Mucosa of descending colon (tissue), 3 donors: ENCODE results near the gene LITAF. TPM values are rescaled to one million over a fixed set of nuclear protein-coding genes. Genes with fewer than 3 reads are reported as not detected.

Experiments
- ATAC-seq: fragments of 200-7000 bp; cut with Tn5 transposase; one replicate; pipeline ENCODE4 v1.9.1; 2020; ENCODE audit warnings: mild to moderate bottlenecking, moderate library complexity
- DNase-seq, 3 donors: peaks; one replicate each; pipeline ENCODE4 v3.0.0-alpha.2; 2020
- H3K36me3 ChIP-seq: fragments of 200-600 bp; one replicate; pipeline ENCODE4 v1.8.0; 2021; ENCODE audit warnings: low read depth, mild to moderate bottlenecking
- H3K4me1 ChIP-seq: fragments of 200-600 bp; one replicate; pipeline ENCODE4 v1.8.0; 2021; ENCODE audit warnings: low read depth, mild to moderate bottlenecking
- H3K4me3 ChIP-seq: fragments of 200-600 bp; one replicate; pipeline ENCODE4 v1.8.0; 2021; ENCODE audit warnings: mild to moderate bottlenecking
- H3K9me3 ChIP-seq: fragments of 200-600 bp; one replicate; pipeline ENCODE4 v1.8.0; 2021; ENCODE audit warnings: mild to moderate bottlenecking
- CTCF ChIP-seq: fragments of 200-600 bp; IDR thresholded peaks from one replicate; pipeline ENCODE4 v1.8.0; 2022; ENCODE audit warnings: antibody characterized with exemption, mild to moderate bottlenecking
- intact Hi-C, 2 donors: fragments of 100-400 bp; cut with DNase I in 1 of 2; cut with micrococcal nuclease in 1 of 2; formaldehyde crosslinking; loops; one replicate each; pipeline versions ENCODE4 v1.11.0 to v1.11.1; 2022; cut with DNase I, micrococcal nuclease
- total RNA-seq, 3 donors: library from RNA; stranded (reverse); fragmentation: NEBNext Ultra II Directional in 2 of 3; extraction: Animal tissue kit (Norgen Biotek cat#: 25700) in 2 of 3; gene quantifications; one replicate each; pipeline versions ENCODE4 v1.2.1 to v1.2.4, GENCODE V29; 2021 to 2023
- donor health status: DM: no; HTN: no; CAD: no; lungs with moderate emphysema.
- donor health status: DM: no; HTN: no; CAD: no.
- donor health status: DM: no; HTN: yes; CAD: no.

LITAF gene
- total RNA-seq, 3 donors from 2014 or later: 140 to 308 (median 246) TPM

- peaks cover 24% of the 10 kb centered on the region for H3K4me1 ChIP-seq
- no peak overlapping the region for H3K4me3 ChIP-seq
- H3K36me3 ChIP-seq: no peaks in the 10 kb centered on the region
- TF ChIP-seq CTCF: no peak
- ATAC-seq (no peak), DNase-seq (no peak)
- intact Hi-C loops: no loop called here
- H3K9me3 ChIP-seq: no peaks in the 10 kb centered on the region
Observed at GRCh38 chr16:11612665-11613025, 25.9 kb upstream of the LITAF start.

- Histone ChIP-seq H3K9me3 (no peaks in the 10 kb centered on the region), H3K36me3 (no peaks in the 10 kb centered on the region), H3K4me1 (peaks cover 24% of the 10 kb centered on the region), H3K4me3 (no peak overlapping the region)
- DNase-seq (peak; percentile 84 to 90 (median 84)), ATAC-seq (peak; percentile 82)
- intact Hi-C loops: no loop called here
- no peak for TF ChIP-seq CTCF
Observed at GRCh38 chr16:11611871-11612664, 25.3 kb upstream of the LITAF start.

GRCh38 chr16:11610580-11610979 lies 23.9 kb upstream of the LITAF start:
- Histone ChIP-seq H3K4me1 (peaks cover 24% of the 10 kb centered on the region), H3K4me3 (no peak overlapping the region), H3K36me3 (no peaks in the 10 kb centered on the region), H3K9me3 (no peaks in the 10 kb centered on the region)
- ATAC-seq: no peak
- DNase-seq: peak in 1 of 3 donors; percentile 10
- intact Hi-C loops: no loop called here
- no peak for TF ChIP-seq CTCF

- ATAC-seq (no peak), DNase-seq (peak in 1 of 3 donors; percentile 37)
- H3K4me1 ChIP-seq: peaks cover 24% of the 10 kb centered on the region
- no peaks in the 10 kb centered on the region for H3K36me3 ChIP-seq
- H3K9me3 ChIP-seq: no peaks in the 10 kb centered on the region
- no peak overlapping the region for H3K4me3 ChIP-seq
- intact Hi-C loops: no loop called here
- TF ChIP-seq CTCF: no peak
Observed at GRCh38 chr16:11610121-11610505, 23.4 kb upstream of the LITAF start.

- TF ChIP-seq CTCF: no peak
- Histone ChIP-seq H3K36me3 (no peaks in the 10 kb centered on the region), H3K9me3 (no peaks in the 10 kb centered on the region), H3K4me3 (no peak overlapping the region), H3K4me1 (peaks cover 29% of the 10 kb centered on the region)
- DNase-seq: peak in 1 of 3 donors; percentile 37
- ATAC-seq: no peak
- intact Hi-C loops: no loop called here
Observed at GRCh38 chr16:11609474-11610120, 22.9 kb upstream of the LITAF start.
